Retina (tissue), 1 donor: ENCODE data around the gene GP5.

Source experiments
- DNase-seq: peaks from one replicate; pipeline ENCODE4 v3.0.0-alpha.2; 2016

The GP5 gene

GRCh38 chr3:194399166-194399565 is at the start of gene GP5:
TSS of gene GP5 (minus strand) at chr3:194399266. CDS start at chr3:194398282, 984 bp downstream.
- no peak for DNase-seq

GRCh38 chr3:194447657-194448056 is 48.6 kb upstream of the GP5 start:
- no peak for DNase-seq

GRCh38 chr3:194447161-194447560 is 48.1 kb upstream of the GP5 start:
- no peak for DNase-seq

- DNase-seq = no peak
These were observed 47.7 kb upstream of the GP5 start for GRCh38 chr3:194446754-194447153.

- no peak for DNase-seq
These were observed 47.1 kb upstream of the GP5 start for GRCh38 chr3:194446172-194446571.

- no peak for DNase-seq
These were observed 44.8 kb upstream of the GP5 start for GRCh38 chr3:194443901-194444300.

GRCh38 chr3:194440756-194441155 is 41.7 kb upstream of the GP5 start:
- no peak for DNase-seq

GRCh38 chr3:194439881-194440550 is 41.0 kb upstream of the GP5 start:
- no peak for DNase-seq

GRCh38 chr3:194434503-194434902 is 35.4 kb upstream of the GP5 start:
- DNase-seq = no peak

GRCh38 chr3:194431554-194431953 is 32.5 kb upstream of the GP5 start:
- no peak for DNase-seq

GRCh38 chr3:194425399-194425798 is 26.3 kb upstream of the GP5 start:
- no peak for DNase-seq

- no peak for DNase-seq
These were observed 25.9 kb upstream of the GP5 start for GRCh38 chr3:194424953-194425352.

GRCh38 chr3:194424373-194424772 is 25.3 kb upstream of the GP5 start:
- DNase-seq = no peak

GRCh38 chr3:194423317-194423716 is 24.3 kb upstream of the GP5 start:
- DNase-seq = no peak

GRCh38 chr3:194422188-194422587 is 23.1 kb upstream of the GP5 start:
- DNase-seq = no peak

- DNase-seq = no peak
These were observed 19.6 kb upstream of the GP5 start for GRCh38 chr3:194418671-194419070.

- no peak for DNase-seq
These were observed 8.4 kb upstream of the GP5 start for GRCh38 chr3:194407423-194407822.

GRCh38 chr3:194405766-194406165 is 6.7 kb upstream of the GP5 start:
- no peak for DNase-seq

GRCh38 chr3:194404365-194405140 is 5.5 kb upstream of the GP5 start:
- peak; percentile 45 for DNase-seq

- no peak for DNase-seq
These were observed 2.8 kb upstream of the GP5 start for GRCh38 chr3:194401868-194402329.

- DNase-seq = no peak
These were observed 2.3 kb upstream of the GP5 start for GRCh38 chr3:194401346-194401745.

GRCh38 chr3:194399874-194400411 is 877 bp upstream of the GP5 start:
- no peak for DNase-seq

- DNase-seq = peak; percentile 79
These were observed 1.2 kb downstream of the GP5 start for GRCh38 chr3:194397757-194398312.
